ENCODE results near the gene VSX2. TPM values are rescaled to one million over a fixed set of nuclear protein-coding genes. Genes with fewer than 3 reads are reported as not detected.

The VSX2 gene
- total RNA-seq, 1 experiment from 2014 or later, result not detected

DNA sequence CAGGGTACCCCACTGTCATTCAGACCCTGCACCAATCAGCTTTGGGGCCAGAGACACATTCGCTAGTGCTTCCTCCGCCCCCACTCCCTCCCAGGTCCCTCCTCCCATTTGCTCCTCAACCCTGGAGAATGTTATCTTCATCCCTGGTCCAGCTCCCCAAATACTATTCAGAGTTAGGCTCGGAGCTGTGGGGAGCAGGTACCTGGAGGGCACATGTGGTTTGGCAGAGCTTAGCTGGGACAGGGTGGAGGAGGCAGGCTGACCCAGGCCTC lies 19.5 kb downstream of the VSX2 start:
- DNase-seq (ENCODE audit: low read depth), result no peak

DNA sequence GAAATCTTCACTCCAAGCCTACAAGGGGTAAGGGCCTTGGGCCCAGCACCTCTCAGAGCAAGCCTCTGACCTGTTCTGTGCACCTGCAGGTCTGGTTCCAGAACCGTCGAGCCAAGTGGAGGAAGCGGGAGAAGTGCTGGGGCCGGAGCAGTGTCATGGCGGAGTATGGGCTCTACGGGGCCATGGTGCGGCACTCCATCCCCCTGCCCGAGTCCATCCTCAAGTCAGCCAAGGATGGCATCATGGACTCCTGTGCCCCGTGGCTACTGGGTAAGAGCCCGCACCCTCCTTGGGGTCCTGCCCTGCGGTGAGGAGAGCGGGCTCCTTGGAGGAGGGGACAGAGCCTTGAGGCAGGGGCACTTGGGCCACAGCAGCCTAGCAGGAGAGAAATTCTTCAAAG lies 20.3 kb downstream of the VSX2 start:
- no peak for DNase-seq (ENCODE audit: low read depth)

DNA sequence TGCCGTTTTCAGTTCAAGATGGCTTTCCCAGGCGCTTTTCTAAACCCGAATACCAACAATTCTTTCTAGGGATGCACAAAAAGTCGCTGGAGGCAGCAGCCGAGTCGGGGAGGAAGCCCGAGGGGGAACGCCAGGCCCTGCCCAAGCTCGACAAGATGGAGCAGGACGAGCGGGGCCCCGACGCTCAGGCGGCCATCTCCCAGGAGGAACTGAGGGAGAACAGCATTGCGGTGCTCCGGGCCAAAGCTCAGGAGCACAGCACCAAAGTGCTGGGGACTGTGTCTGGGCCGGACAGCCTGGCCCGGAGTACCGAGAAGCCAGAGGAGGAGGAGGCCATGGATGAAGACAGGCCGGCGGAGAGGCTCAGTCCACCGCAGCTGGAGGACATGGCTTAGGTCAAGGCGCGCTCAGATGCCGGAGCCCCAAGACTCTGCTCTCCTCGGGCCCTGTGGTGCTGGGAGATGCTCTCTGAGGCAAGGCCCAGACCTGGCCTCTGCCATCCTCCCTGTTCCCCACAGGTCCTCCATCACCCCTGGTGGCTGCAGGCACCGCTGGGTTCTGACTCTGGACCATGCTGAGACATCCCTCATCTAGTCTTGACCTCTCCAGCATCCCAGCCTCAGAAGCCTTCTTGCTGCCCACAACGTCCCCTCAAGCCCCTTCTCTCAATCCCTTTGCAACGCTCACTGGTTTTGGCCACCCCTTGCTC lies 21.4 kb downstream of the VSX2 start:
- DNase-seq (ENCODE audit: low read depth), result no peak

DNA sequence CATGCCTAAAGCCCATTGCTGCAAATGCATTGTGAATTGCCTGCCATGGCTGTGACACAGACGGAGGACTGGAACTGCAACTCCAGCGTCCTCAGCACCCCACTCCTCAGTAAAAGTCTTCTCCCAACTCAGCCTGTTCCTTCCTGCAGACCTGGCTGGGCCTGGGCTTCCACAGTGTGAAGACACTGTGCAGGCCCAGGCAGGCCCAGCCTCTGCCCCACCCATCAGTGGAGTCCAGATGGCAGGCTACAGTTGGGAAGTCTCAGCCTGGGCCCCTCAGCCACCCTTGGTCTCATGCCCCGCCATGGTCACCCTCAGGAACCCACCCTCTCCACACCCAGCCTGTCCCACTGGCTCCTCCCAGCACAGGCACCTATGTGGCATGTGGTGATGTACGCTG lies 22.0 kb downstream of the VSX2 start:
- DNase-seq (ENCODE audit: low read depth), result no peak

DNA sequence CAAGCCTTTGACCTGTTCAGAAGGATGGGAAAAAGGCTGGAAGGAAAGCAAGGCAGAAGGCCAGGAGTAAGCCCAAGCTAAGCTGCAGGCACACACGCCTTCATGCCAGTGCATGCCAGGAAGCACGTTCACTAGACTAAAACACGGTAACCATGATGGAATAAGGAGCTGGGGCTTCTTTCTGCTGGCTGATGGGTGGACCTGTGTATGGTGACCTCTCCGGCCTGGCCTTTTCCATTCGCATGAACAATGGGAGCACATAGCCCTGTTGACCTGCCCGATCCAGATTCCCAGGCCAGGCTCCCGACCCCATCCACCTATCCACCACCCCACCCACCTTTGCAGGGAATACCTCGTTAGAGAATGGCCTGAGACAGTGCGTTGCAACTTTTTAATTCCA lies 22.8 kb downstream of the VSX2 start:
- DNase-seq (ENCODE audit: low read depth), result no peak

DNA sequence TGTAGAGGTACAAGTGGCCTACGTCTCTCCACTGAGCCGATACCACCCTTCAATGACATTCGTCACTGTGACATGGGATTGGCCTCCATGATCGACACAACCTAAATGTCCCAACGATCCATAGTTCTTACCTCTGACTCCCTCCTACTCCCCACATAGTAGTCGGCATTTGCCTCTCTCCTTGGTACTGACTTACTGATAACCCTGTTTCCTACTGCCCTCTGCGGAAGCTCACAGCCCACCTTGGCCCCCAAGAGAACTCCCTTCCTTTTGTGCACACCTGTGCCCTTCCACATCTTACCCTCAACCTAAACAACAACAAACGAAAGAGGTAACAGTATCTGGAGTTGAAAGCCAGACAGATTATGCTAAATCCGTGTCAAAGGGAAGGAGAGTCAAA lies 23.9 kb downstream of the VSX2 start:
- DNase-seq (ENCODE audit: low read depth), result no peak

DNA sequence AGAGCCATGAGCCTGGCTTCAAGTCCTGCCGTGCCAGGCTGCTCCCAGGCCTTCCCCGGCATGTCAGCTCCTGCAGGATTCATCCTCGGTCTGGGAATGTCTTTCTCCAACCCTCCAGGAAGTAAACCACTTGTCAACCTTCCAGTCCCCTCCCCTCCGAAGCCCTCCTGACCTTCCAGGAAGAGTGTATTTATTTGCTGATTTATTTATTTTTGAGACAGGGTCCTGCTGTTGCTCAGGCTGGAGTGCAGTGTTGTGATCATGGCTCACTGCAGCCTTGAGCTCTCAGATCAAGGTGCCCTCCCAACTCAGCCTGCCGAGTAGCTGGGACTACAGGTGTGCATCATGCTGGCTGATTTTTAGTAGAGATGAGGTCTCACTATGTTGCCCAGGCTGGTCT lies 24.7 kb downstream of the VSX2 start:
- no peak for DNase-seq (ENCODE audit: low read depth)

DNA sequence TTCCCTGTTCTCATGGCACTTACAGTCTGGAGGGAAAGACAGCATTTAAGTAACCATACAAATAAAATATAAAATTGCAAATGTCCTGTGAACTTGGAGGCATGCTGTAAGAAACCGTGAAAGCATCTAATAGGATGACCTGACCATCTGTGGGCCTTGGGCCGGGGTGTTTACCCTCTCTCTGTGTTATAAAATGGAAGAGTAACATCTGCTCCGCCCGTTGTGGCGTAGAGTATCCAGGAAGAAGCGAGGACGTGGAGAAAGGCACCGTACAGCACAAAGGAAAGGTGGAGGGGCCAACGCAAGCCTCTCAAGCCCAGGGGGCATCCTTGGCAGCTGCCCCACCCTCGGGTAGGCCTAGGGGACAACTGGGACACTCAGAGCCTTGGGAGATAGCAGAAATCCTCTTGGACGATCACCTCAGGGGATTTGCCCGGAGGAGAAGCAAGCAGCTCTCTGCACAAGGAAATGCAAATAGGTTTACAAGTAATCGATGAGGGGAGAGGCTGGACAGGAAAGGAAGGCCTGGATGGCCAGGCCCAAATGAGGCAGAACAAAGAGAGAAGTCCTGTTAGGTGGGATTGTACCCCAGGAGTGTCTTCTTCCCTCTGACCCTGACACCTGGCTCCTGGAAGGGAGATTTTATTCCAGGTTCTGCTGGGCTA lies 26.2 kb downstream of the VSX2 start:
- no peak for DNase-seq (ENCODE audit: low read depth)

DNA sequence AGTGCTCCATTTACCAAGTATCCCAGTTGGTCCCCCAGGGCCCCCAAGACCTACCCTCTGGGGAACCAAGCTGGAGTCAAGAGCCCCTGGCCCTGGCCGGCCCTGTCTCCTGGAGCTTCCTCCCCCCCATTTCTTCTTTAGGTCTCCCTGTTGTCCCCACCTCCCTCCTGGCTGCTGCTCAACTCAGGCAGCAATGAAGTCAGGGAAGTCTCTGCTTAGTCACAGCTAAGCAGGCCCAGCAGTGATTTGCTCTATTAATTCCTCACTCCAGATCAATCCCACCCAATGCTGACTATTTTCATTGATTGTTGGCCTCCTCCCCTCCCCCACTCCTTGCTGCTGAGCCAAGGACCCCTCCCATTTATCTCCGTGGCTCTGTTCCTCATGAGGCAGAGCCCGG lies 28.3 kb downstream of the VSX2 start:
- DNase-seq (ENCODE audit: low read depth), result no peak

DNA sequence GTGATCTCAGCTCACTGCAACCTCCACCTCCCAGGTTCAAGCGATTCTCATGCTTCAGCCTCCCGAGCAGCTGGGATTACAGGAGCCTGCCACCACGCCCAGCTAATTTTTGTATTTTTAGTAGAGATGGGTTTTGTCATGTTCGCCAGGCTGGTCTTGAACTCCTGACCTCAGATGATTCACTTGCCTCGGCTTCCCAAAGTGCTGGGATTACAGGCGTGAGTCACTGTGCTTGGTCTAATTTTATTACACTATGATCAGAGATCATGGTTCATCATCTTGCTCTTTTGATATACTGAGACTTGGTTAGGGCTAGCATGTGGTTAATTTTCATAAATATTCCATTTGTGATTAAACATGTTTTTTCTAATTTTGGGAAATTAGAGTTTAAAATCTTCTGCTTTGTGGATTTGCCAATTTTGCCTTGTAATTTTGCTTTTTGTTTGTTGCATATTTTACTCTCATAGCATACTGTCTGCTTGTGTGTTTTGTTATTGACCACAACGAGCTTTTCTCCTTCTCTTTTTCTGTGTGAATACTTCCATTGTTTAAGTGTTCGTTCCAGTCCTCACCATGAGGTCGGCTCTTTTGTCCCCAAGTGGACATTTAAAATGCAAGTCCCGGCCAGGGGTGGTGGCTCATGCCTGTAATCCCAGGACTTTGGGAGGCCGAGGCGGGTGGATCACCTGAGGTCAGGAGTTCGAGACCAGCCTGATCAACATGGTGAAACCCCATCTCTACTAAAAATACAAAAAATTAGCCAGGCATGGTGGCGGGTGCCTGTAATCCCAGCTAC lies 31.3 kb downstream of the VSX2 start:
- DNase-seq (ENCODE audit: low read depth), result peak; percentile 84

DNA sequence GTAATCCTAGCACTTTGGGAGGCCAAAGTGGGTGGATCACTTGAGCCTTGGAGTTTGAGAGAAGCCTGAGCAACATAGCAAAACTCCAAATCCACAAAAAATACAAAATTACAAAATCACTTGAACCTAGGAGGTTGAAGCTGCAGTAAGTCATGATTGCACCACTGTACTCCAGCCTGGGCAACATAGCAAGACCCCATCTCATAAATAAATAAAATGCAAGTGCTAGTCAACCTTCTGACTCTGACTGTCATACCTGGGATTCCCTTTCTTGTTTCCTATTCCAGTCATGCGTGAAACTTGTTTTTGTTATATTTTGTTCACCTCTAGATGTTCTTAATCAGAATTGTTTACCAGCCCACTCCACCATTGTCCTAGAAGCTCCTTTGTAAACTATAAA lies 32.1 kb downstream of the VSX2 start:
- DNase-seq (ENCODE audit: low read depth), result no peak

DNA sequence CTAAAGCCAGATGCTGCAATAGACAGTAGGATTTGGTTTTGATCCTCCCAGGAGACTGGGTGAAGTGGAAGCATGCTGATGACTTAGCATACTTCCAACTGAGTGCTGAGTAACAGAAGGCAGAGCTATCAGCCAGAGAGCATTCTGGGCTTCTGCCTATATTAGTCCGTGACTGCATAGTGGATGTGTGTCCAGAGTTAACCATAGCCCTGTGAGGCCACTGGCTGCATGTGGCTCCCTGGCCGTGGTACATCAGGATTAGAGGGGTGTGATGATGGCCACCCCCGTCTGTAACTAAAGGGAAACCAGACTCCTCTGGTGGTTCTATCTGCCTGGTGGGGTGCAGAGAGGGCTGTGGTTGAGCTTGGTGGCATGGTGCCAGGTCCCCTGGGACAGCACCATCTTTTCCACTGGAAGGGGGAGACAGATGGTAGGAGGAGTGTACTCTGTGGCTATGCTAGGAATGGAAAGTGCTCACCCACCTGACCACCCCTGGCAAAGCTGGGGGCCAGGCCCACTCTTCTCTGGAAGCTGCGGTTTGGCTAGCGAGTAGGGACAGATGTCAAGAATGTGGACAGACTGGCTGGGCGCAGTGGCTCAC lies 36.1 kb downstream of the VSX2 start:
- peak; percentile 85 for DNase-seq (ENCODE audit: low read depth)

DNA sequence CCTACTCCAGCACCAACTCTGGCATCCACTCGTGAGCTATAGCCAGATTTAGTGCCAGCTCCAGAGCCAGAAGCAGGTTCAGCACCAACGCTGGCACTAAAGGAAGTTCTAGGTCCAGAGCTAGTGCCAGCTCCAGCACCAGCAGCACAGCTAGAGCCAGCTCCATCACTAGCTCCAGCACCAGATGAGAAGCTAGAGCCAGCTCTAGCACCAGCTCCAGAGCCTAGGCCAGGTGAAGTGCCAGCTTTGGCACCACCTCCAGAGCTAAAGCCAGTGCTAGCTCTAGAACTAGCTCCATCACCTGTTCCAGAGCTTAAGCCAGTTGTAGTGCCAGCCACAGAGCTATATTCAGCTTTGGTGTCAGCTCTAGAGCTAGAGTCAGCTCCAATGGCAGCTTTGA lies 38.8 kb downstream of the VSX2 start:
- no peak for DNase-seq (ENCODE audit: low read depth)

DNA sequence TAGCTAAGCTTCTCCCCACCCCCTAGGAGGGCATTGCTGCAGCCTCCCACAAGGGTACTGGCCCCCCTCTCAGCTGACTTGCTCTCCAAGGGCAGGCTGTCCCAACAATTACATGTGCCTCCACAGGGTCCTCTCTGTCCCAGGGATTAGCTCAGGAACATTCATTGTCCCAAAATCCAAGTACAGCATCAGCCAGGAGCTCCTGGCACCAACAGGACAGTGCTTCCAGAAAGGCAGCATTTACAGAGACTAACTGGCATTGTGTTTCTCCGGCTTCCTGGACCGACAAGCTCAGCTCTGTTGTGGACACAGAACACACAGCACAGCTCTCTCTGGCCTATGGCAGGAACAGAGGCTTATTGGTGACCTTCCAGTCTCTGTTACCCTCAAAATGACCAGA lies 41.8 kb downstream of the VSX2 start:
- no peak for DNase-seq (ENCODE audit: low read depth)

DNA sequence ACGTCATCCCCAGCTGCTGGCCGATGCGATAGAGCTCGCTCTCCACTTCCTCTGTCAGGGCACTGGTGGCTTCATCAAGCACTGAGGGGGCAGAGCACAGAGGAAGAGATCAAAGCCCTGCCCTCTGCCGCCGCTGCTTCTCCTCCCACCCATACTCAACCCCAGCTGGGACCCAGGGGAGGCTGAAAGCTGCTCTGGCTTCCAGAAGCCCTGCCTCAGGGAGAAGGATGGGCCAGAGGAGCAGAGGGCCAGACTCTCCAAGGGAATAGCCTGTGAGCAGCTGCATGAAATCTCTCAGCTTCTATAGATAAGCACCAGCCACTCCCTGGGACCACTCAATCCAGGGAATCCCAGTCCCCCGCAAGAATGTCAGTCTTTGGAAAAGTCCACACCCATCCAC lies 47.5 kb downstream of the VSX2 start:
- no peak for DNase-seq (ENCODE audit: low read depth)

DNA sequence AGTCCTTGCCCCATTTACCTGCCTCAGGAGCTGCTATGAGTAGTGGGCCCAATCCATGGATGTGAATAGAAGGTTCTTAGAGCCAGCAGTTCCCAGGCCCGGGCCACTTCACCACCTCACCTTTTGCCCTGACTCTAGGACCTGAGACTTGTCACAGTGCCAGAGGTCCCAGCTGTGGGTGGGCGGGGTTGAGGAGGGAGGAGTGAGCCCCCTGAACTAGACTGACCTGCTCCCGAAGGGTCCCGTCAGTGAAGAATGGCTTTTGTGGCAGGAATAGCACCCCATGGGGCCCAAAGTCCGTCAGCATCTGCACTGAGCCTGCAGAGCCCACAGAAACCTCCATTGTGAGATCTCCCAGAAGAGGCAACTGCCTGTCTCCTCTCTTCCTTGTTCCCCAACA lies 50.6 kb downstream of the VSX2 start:
- DNase-seq (ENCODE audit: low read depth), result no peak

DNA sequence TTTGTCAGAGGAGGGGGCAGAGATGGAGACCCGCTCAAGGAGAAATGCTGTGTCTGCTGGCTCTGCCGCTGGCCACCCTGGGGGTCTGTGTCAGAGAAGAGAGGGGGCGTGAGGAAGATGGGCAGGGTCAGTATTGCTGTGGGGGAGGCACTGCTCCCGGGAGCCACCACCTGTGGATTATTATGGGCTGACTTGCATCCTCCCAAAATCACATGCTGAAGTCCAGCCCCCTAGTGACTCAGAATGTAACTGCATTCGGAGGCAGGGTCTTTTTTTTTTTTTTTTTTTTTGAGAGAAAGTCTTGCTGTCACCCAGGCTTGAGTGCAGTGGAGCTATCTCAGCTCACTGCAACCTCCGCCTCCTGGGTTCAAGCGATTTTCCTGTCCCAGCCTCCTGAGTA lies 51.2 kb downstream of the VSX2 start:
- DNase-seq (ENCODE audit: low read depth), result peak; percentile 20

DNA sequence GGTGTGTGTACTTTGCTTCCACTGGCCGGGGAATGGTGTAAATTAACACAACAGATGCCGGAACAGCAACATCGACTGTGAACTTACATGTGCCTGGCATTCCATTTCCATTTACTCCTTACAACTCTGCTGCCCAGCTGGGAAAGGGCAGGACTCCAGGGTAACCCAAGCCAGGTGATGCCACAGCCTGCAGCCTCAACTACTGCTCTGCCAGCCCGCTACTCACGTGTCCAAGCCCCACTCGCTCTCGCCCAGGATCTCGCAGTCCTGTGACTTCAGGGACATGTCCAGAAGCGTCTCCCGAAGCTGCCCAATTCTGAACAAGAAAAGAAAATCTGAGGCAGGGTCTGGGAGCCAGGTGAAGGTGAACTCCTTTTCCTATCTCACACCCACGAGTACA lies 52.8 kb downstream of the VSX2 start:
- DNase-seq (ENCODE audit: low read depth), result no peak

DNA sequence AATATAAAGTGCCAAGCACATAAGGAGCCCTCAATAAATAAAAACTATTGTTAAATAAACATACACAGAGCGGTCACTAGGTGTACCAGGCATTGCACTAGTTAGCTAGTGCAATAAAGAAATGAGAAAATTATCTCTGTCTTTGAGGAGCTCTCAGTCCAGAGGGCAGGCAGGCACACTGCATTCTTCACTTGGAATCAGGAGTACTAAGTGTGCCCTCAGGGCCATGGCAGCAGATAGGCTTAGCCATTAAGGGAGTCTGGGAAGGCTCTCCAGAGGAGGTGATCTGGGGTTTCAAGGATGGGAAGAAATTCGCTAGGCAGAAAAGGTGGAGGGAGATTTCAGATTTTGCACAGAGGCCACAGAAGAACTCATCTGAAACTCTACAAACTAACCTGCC lies 54.4 kb downstream of the VSX2 start:
- no peak for DNase-seq (ENCODE audit: low read depth)

DNA sequence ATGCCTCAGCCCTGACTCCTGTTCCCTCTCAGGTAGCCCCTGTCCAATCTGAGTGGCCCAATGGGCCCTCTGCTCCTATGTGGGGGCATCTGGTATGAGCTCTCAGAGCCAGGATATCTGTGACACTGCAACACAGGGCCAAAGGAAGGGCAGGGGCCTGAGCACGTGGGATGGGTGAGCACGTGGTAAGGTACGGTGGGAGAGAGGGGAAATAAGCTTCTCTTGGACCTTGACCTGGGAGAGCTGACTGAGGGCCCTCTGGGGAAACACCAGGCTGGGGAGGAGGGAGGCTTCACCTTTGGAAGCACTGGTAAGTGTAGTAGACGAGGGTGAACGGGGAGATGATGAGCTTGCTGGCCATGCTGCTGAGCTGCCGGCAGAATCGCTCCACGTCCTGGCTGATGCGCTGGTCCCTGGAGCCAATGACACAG lies 56.8 kb downstream of the VSX2 start:
- no peak for DNase-seq (ENCODE audit: low read depth)

DNA sequence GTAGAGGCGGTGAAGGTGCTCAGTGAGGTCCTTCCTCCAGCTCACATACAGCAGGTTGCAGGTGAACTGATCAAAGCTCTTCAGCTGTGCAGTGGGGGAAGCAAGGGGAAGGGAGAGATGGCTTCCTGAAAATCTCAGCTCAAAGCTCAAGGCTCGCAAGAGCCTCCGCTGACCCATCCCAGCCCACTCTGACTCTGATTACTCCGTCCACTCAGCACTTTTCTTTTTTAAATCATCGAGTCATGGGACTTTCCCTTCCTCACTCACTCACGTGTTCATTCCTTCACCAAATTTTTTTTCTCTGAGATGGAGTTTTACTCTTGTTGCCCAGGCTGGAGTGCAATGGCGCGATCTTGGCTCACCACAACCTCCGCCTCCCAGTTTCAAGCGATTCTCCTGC lies 58.7 kb downstream of the VSX2 start:
- no peak for DNase-seq (ENCODE audit: low read depth)

DNA sequence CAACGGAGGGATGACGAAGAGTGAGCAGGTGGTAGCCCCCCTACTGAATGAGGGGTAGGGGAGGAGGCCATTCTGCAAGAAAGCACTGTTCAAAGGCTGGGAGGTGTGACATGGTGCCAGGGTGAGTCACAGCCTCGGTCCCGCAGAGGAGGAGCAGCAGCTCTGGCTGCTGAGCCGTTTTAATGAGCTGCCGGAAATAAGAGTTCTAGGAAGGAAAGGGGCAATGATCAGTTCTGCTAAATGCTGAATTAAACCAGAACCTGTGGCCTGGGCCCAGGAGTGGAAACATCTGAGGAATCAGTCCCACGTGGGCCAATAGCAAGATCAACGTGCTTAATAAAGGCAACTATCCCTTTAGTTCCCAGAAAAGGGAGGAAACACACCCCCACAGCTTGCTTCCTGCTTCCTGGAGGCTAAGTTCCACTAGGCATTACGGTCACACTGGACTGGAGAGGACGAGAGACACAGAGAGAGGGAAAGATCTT lies 59.9 kb downstream of the VSX2 start:
- DNase-seq (ENCODE audit: low read depth), result peak; percentile 39
